Measurements from ENCODE around the gene STARD10. TPM values are rescaled to one million over a fixed set of nuclear protein-coding genes. Genes with fewer than 3 reads are reported as not detected.

STARD10 gene
- total and polyA plus RNA-seq, 7 donors: 29.9 to 900 (median 60.1) TPM

DNA sequence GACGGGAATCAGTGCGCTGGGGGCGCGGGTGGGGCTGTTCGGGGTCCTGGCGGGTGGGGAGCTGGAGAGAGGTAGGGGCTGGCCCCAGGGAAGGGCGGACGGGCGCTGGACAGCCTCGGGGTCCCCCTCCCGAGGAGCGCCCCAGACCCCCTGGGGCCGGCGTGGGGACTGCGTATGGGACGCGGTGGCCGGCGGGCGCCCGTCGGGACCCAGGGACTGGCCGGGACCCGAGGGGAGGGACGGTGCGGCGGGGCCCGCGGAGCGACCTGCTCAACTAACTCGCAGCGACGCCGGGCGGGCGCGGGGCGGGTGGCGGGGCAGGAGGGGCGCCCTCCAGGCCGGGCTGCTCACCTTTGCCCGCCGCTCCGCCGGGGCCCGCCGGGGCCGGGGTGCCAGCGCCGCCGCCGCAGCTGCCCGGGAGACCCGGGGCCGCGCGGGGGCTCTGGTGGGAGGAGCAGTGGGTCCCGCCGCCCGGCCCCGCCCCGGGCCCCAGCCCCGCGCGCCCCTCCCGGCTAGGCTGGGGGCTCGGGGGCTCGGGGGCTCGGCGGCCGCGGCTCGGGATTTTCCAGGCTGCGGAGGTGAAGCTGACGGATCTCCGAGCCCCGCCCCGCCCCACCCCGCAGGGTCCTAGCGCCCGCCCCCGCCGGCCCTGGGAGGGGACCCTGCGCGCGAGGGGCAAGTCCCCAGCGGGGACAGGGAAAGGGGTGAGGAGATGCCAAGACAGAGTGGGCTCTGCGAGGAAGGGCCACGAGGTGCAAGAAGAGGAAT, 12.3 kb downstream of the STARD10 start:
- DNase-seq: no peak
- H3K27ac ChIP-seq: peak overlapping the region in 2 of 4 donors; percentile 51 to 62

DNA sequence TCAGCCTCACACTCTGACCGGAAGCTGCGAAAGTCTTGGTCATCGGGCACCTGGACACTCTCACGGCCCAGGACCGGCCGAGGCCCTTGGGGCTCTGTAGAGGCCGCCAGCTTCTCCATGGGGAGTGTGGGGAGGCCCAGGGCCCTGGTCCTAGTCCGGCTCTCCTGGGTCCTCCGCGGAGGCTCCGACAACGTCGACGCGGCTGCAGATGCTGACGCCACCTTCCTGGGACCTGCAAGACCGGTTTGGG, 12.9 kb downstream of the STARD10 start:
- TF ChIP-seq, protein P1, sequence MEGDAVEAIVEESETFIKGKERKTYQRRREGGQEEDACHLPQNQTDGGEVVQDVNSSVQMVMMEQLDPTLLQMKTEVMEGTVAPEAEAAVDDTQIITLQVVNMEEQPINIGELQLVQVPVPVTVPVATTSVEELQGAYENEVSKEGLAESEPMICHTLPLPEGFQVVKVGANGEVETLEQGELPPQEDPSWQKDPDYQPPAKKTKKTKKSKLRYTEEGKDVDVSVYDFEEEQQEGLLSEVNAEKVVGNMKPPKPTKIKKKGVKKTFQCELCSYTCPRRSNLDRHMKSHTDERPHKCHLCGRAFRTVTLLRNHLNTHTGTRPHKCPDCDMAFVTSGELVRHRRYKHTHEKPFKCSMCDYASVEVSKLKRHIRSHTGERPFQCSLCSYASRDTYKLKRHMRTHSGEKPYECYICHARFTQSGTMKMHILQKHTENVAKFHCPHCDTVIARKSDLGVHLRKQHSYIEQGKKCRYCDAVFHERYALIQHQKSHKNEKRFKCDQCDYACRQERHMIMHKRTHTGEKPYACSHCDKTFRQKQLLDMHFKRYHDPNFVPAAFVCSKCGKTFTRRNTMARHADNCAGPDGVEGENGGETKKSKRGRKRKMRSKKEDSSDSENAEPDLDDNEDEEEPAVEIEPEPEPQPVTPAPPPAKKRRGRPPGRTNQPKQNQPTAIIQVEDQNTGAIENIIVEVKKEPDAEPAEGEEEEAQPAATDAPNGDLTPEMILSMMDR (IDR thresholded peaks at IDR 0.05): no peak
- no peak for TF ChIP-seq EP300 (IDR thresholded peaks at IDR 0.05)
- TF ChIP-seq POLR2A (IDR thresholded peaks at IDR 0.05): no peak
- TF ChIP-seq POLR2AphosphoS5 (IDR thresholded peaks at IDR 0.05): no peak
- intact Hi-C loops (cut with DNase I): no loop called here
- DNase-seq: no peak
- Histone ChIP-seq H3K4me3 (peak overlapping the region; percentile 57 to 75 (median 66)), H3K27me3 (no peaks in the 10 kb centered on the region), H3K27ac (peak overlapping the region in 2 of 4 donors; percentile 51 to 62), H3K36me3 (no peaks in the 10 kb centered on the region), H3K4me1 (peaks cover 3 to 23% (median 20%) of the 10 kb centered on the region in 4 donors), H3K9me3 (no peaks in the 10 kb centered on the region)
- WGBS, 2 donors: 5 to 34% methylated on average over 17 of the region's 17 CpGs

More for the DNA sequence above, 12.3 kb downstream of the STARD10 start:
- intact Hi-C loops (cut with DNase I): no loop called here
- Histone ChIP-seq H3K4me3 (peak overlapping the region; percentile 57 to 75 (median 66)), H3K36me3 (no peaks in the 10 kb centered on the region), H3K9me3 (no peaks in the 10 kb centered on the region), H3K4me1 (peaks cover 3 to 23% (median 20%) of the 10 kb centered on the region in 4 donors), H3K27me3 (no peaks in the 10 kb centered on the region)
- TF ChIP-seq EP300 (IDR thresholded peaks at IDR 0.05) (no peak), POLR2A (IDR thresholded peaks at IDR 0.05) (no peak), POLR2AphosphoS5 (IDR thresholded peaks at IDR 0.05) (no peak)
- TF ChIP-seq, protein P1 (IDR thresholded peaks at IDR 0.05): no peak
- WGBS, 2 donors: 1 to 2% methylated on average over 89 of the region's 89 CpGs

DNA sequence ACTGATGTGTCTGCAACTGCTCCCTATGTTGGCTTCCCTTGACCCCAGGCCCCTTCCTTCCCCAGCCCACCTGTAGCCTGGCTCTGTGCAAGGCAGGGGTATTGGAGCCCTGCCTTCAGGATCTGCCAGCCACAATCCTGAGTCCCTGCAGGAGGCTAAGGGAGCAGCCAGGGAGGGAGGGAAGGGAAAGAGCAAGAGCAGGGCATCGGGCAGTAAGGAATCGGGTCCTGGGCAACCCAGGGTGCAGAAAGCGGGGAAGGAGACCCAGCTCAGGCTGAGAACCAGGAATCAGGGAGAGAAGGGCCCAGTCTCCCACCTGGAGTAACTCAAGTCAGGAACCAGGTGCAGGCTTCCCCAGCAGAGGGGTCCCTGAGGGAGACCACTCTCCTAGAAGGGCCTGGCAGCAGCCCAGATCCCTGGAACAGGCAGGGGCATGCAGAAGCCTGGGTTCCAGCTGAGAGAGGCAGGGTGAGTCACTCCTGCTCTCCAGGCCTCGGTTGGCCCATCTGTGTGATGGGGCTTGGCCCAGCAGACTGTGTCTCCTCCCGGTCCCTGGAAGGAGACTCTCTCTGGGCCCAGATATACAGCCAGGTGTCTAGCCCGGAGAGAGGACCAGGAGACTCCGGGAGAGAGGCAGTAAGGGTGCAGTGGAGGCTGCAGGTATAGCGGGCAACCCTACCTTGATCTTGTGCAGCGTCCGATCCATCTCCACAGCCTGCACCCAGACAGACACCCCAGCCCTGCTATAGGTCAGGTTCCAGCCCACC, 13.4 kb downstream of the STARD10 start:
- no peak for TF ChIP-seq POLR2AphosphoS5 (IDR thresholded peaks at IDR 0.05)
- TF ChIP-seq, protein P1 (IDR thresholded peaks at IDR 0.05): no peak
- TF ChIP-seq POLR2A (IDR thresholded peaks at IDR 0.05): no peak
- no peak for TF ChIP-seq EP300 (IDR thresholded peaks at IDR 0.05)
- no peaks in the 10 kb centered on the region for H3K9me3 ChIP-seq
- H3K36me3 ChIP-seq: no peaks in the 10 kb centered on the region
- peak overlapping the region in 2 of 4 donors; percentile 51 to 62 for H3K27ac ChIP-seq
- peaks cover 3 to 23% (median 20%) of the 10 kb centered on the region in 4 donors for H3K4me1 ChIP-seq
- H3K27me3 ChIP-seq: no peaks in the 10 kb centered on the region
- intact Hi-C loops (cut with DNase I): no loop called here
- DNase-seq: no peak
- H3K4me3 ChIP-seq: peak overlapping the region; percentile 57 to 75 (median 66)
- WGBS, 2 donors: 22 to 68% methylated on average over 10 of the region's 10 CpGs

DNA sequence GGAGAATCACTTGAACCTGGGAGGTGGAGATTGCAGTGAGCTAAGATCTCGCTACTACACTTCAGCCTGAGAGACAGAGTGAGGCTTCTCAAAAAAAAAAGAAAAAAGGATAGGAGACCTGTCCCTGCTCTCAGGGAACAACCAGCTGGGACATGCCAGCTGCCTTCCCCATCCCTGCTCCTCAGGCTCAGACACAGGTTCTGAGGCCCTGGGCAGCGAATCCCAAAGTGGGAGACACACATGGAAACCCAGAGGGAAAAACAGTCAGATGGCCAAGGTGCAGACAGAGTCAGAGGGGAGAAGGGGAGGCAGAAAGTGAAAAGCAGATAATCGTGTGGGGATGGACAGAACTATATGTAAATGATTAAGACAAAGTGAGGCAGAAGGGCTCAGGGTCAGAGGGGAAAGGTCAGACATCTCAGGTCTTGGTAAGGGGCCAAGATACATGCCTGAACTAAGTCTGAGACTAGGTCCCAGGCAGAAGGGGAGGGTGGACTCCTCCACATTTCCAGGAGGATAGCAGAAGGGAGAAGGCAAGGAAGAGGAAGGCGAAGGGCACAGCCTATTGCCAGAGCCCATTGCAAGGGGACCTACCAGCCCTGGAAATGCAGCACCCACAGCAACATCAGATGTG, 14.2 kb downstream of the STARD10 start:
- H3K9me3 ChIP-seq: no peaks in the 10 kb centered on the region
- H3K27ac ChIP-seq: peak overlapping the region in 1 of 4 donors; percentile 62
- no peaks in the 10 kb centered on the region for H3K36me3 ChIP-seq
- no peak for DNase-seq
- TF ChIP-seq, protein P1 (IDR thresholded peaks at IDR 0.05): no peak
- TF ChIP-seq POLR2A (IDR thresholded peaks at IDR 0.05) (no peak), EP300 (IDR thresholded peaks at IDR 0.05) (no peak), POLR2AphosphoS5 (IDR thresholded peaks at IDR 0.05) (no peak)
- peaks cover 3 to 27% (median 24%) of the 10 kb centered on the region in 4 donors for H3K4me1 ChIP-seq
- intact Hi-C loops (cut with DNase I): no loop called here
- 23 to 65% methylated on average over 4 of the region's 4 CpGs for WGBS, 2 donors
- no peak overlapping the region for H3K4me3 ChIP-seq
- H3K27me3 ChIP-seq: no peaks in the 10 kb centered on the region
